HG02884 (cell line): ENCODE data around the gene COMMD8.
A peak's percentile ranks its signal among the peaks of the same experiment; 100 is the strongest.
"Not testable (repeated sequence)": the region's sequence is repeated elsewhere in the genome, so short reads cannot be mapped to it uniquely, and the experiment has no call there.

Experiments used
- ATAC-seq: cut with Tn5 transposase; IDR thresholded peaks from one replicate; pipeline ENCODE4 v1.9.1; 2021; ENCODE audit warnings: mild to moderate bottlenecking, moderate library complexity; ENCODE audit not compliant: unreplicated experiment

COMMD8 gene

DNA sequence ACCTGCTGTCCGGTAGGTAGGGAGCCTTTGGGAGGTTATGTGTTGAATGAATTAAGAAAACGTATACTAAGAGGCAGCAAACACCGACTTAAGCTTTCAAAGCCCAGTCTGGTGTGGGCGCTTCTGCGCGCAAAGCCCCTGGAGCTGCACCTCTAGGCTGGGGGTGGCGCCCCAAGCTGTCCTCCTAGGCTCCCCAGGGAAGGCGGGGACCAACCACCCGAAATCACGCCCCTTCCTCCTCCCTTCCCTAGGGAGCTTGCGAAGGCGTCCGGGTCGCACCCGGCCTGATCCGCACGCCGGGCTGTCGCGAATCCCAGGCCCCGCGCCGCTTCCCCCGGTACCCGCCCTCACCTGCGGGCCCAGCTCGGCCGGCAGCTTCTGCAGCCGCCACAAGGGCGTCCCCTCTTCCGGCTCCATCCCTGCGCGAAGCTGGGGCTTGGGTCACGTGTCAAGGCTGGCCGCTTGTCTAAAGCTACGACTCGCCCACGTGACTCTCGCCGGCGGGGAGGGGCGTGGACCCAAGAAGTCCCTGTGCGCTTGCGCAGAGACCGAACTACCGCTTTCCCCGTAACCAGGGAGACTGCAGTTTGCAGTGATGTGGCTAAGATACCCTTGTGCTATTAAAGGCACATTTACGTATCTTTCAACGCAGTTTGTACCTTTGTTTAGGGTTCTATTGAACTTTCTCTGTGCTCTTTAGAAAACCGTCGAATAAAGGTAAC is at the start of gene COMMD8:
Gene COMMD8 (minus strand): TSS at position 468 of the 722 bp plus-strand sequence. CDS start 51 bp downstream, at position 417.
- ATAC-seq = peak; percentile 86

DNA sequence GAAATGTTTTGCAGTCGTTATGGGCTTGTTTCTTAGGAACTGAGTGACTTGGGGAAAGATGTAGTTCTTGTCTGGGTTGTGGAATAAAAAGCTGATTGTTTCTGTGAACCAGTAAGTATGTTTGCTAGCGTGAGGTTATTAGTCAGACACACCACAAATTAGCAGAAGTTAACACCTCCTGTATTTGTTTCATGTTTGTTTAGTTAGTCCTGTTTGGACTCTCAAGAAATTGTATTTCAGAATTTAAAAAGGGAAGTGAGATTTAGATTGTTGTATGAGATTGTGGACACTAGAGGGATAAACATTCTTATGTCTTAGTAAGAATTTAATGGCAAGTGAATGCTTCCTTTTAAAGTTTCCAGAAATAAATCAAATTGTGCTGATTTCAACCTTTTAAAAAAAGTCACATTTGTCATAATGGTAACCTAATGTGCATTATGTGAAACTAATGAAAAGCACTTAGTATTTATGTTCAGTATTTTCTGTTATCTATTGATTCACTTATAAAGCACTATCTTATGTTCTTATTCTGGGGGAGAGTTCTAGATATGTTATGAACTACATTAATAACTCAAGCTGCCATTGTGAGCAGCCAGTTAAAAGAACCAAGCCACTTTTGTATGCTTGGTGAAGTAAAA is 47.1 kb upstream of the COMMD8 start:
- ATAC-seq = peak; percentile 98

DNA sequence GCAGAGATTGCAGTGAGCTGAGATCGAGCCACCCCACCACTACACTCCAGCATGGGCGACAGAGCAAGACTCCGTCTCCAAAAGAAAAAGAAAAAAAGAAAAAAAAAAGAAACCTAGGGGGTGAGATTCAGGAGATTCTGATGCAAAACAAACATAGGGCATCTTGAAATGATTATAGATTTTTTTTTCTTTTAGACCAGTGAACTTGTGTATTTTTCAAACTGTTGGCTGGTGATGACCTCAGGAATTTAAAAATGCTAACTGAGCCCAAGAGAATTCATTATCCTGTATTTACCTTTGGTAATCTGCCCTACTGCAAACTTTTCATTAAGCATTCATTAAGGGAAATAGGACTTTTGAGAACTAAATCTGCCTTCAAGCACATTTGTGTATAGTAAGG is 42.2 kb upstream of the COMMD8 start:
- ATAC-seq = no peak

DNA sequence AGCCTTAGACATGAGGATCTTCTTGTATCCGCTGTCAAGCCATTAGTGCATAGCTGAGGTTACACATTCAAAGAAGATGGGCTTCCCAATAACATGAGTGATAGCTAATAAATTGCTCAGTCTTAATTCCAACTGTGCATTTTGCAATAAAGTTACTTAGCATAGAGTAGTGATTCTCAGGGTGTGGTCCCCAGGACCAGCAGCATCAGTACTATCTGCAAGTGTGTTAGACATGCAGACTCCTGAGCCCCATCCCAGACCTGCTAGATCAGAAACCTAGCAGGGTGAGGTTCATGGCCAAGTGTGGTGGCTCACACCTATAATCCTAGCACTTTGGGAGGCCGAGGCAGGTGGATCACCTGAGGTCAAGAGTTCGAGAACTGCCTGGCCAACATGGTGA is 41.6 kb upstream of the COMMD8 start:
- no peak for ATAC-seq

DNA sequence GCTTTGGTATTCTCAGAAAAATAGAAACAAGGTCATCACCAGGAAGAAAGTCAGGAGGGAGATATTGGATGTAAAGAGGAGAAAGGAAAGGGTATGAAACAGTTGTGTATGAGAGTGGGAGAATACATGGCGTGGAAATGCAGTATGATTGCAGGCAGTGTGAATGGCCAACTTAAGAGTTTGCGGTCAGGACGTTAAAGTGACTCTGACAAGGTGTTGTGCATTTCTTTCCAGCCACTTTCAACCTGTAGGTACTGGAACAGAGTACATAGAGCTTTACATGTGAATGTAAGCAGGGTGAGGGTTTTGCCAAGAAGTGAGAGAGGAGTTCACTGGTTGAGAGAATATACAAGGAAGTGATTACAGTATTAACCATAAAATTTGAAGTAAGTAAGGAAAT is 37.3 kb upstream of the COMMD8 start:
- ATAC-seq = no peak

DNA sequence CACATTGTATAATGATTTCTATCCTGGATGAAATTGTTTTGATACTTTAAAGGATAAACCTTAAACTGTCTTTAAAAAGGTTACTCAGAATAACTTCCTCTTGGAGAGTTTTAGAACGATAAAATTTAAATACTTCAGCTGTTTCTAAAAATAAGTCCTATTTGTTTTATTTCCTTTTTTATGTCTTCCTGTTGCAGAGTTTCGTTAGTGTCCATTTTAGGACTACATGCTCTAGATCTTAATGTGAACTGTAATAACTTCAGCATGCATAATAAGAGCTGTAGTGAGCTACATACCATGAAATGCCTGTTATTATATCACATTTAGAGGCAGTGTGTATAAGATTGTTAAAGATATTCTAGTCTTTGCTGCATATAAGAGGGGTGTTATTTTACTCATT is 36.2 kb upstream of the COMMD8 start:
- peak; percentile 47 for ATAC-seq

DNA sequence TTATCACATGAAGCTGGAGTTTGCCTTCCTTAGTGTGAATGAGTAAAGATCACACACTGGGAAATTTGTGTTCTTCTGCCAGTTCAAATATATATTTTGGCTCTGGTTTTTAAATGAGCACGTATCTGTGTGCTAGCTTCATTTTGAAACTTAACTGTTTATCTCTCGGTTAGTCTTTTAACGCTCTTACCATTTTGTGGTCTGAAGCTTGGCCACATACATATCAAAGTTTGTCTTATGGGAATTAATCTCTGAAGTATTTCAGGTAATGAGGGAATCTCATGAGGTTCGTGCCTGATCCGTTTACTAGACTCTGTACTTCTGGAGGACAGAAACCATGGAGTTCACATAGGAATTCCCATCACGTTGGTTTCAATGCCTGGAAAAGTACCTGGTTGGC is 35.4 kb upstream of the COMMD8 start:
- peak; percentile 58 for ATAC-seq

DNA sequence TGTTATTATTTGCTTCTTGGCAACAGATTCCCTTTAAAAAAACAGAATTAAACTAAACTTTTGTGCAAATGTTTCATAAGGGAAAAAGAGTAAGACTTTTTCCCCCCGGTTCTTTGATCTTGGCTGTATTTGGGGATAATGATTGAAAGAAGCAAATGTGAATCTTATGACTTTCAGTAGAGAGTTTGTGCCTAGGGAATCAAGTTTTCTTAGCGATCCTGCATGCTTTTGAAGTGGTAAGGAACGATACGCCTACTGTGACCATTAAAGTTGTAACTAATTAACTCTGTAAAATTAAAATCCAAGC is 30.6 kb upstream of the COMMD8 start:
- ATAC-seq = no peak

DNA sequence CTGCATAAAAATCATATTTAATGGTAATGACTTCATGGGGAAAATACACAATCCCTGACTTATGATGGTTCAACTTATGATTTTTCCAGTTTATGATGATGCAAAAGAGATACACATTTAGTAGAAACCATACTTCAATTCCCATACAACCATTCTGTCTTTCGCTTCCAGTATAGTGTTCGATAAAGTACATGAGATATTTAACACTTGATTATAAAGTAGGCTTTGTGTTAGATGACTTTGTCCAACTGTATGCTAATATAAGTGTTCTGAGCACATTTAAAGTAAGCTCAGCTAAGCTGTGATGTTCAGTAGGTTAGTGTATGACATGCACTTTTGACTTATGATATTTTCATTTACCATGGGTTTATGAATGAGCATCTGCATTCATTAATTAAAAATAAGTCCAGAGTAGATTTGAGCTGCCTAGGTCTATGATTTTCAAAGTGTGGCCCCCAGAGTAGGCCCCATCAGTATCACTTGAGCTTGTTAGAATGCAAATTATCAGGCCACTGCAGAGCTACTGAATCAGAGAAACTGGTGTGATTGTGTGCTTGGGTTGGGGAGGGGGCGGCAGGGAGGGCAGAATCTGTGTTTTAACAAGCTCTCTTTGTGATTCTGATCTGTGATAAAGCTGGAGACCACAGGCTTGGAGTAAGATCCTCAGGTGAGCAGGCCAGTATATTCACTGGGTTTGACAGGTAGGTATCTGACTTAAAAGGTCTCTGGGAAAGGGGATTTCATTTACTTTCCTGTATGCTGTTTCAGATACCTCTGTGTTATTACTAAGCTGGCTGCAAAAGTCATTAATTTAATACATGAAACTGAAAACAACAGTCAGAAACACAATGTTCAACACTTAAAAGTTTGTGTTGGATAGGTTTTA is 30.0 kb upstream of the COMMD8 start:
- peak; percentile 68 for ATAC-seq

DNA sequence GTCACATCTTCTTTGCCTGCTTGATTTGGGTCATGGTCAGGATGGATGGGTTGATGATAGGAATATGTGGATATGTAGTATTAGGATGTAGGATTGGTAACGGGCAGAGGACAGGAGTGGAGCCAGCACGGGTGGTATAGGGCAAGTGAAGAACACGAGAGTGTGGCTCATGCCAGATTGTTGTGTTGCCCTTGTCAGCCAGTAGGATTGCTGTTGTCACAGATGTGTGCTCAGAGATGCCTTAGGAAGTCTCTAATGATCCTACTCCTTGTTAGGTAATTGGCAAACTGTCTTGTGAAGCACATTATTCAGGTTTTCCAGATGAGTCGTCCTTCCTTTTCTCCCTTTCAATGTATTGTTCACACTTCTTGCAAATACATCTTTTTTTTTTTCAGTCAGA is 27.0 kb upstream of the COMMD8 start:
- peak; percentile 71 for ATAC-seq

DNA sequence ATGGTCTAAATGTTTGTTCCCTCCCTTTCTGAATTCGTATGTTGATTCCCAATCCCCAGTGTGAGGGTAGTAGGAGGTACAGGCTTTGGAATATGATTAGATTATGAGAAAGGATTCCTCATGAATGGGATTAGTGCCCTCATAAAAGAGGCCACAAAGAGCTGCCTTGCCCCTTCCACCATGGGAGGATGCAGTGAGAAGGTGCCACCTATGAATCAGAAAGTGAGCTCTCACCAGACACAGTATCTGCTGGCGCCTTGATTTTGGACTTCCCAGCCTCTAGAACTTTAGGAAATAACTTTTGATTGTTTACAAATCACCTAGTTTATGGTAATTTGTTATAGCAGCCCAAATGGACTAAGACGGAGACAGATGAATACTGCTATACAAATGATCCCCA is 25.2 kb upstream of the COMMD8 start:
- ATAC-seq = no peak

DNA sequence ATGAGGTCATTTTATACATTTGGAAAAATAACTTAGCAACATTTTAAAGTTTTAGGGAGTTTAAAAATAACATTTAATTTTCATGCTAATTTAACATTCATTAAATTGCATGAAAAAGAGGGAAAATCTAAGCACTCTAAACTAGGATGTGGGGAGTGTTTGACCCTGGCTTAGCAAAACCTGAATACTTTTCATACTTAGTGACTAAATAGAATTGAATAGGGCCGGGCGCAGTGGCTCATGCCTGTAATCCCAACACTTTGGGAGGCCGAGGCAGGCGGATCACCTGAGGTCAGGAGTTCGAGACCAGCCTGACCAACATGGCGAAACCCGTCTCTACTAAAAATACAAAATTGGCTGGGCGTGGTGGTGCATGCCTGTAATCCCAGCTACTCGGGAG is 23.2 kb upstream of the COMMD8 start:
- ATAC-seq = not testable (repeated sequence)

DNA sequence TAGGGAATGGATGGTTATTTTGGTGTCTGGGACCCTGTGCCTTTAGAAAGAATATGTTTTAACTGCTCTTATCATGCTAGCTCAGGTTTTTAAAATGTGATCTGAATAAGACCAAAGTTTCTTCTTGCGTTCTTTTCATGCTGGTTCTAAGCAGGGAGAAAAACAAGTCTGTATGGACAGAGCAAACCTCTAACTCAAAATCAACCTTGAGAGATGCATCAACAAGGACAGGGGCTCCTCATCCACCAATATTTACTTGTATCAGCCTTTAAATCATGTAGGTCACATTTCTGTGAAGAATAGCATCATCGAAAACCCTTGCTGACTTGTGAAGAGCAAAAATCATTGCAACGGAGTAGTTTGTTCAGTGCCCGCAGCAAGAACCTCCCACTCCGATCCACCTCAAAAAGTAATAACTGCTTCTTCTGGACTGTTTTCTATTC is 22.8 kb upstream of the COMMD8 start:
- no peak for ATAC-seq

DNA sequence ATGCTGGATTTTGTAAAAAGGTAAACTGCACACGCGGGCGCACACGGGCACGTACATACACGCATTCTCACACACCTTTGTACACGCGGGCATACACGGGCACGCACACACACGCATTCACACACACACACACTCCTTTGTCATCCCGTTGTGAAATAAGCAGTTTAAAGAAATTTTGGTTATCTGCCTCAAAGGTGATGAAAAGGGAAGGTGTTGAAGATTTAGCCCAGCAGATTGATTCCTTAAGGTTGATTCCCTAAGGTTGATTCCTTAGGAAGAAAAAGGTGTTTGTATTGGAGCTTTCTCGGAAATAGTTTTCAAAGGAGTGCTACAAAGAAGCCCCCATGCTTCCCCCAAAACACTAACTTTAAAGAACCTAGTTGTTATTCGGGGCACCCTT is 22.3 kb upstream of the COMMD8 start:
- ATAC-seq = no peak

DNA sequence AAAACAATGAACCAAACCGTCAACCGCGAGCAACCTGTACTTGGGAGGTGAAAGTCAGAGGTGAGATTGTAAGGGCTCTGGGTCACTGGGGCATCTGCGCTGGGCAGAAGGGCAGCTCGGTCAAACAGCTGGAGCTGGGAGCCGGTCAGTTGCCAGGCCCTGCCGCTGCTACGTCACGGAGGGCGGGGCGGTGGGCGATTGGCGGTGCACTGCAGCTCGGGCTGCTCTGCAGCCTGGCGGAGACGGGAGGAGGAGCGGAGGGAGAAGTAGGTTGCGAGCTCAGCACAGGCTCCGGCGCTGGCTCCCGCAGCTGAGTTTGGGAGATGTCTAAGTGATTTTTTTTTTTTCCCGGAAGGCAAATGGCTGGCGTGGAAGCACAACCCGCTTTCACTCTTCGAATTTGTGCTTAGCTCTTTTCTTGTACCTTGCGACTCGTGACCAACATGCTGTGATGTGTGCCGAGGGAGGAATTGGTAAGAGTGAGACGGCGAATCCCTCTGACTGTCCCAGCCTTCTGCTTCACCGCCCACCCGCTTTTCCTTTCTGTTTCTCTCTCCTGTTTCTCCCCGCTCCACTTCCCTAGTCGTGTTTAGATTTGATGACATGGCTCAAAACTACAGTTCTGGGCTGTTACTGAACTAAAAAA is 21.7 kb upstream of the COMMD8 start, which contains the start of gene ATP10D:
Gene ATP10D (plus strand): TSS at position 229 of the 646 bp plus-strand sequence. CDS start 27,266 bp downstream, outside the sequence.
- peak; percentile 95 for ATAC-seq

DNA sequence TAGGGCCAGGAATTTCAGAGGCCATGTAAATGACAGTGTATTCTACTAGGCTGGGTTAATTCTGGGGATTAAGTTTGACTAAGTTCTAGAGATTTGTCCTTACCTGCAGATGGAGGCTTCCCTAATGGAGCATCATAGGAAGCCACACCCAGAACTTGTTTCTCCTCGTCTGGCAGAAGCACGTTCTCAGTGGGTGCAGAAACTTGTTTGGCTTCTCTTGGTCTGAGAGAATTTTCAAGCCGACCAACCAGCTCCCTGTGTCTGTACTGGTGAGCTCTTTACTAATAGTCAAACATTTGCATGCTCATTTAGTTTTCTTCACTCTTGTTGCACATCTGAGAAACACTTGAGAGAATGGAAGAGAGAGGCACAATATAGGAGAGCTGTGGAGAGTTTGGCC is 20.7 kb upstream of the COMMD8 start:
- ATAC-seq = no peak

DNA sequence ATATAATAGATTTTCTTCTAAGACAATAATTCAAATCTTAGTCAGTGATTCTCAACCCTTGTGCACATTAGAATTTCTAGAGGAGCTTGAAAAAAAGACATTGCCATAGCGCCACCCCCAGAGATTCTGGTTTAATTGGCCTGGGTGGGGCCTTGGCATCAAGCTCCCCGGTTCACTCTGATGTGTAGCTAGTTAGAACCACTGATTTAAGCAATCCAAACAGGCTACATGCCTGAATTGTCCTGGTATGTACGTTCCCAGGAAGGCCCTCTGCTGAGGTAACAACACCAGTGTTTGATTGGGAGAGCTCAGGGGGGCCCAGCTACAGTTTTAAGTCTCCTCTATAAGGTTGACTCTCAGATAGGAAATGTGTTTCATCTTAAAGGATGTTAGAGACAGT is 20.2 kb upstream of the COMMD8 start:
- ATAC-seq = no peak

DNA sequence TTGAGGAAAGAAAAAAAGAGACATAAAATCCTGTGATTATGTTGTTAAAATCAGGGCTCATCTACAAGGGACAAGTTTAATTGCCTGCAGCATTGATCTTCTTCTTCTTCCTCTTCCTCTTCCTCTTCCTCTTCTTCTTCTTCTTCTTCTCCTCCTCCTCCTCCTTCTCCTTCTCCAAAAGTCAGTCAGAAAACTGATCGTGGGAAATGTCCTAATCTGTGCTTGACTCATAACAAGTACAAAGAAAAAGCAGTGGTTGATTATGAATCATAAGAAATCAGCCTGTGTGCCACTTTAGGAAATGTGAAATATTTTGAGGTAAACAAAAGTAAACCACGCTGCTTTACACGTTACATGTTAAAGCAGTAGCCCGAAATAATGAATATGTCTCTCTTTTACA is 18.8 kb upstream of the COMMD8 start:
- no peak for ATAC-seq

DNA sequence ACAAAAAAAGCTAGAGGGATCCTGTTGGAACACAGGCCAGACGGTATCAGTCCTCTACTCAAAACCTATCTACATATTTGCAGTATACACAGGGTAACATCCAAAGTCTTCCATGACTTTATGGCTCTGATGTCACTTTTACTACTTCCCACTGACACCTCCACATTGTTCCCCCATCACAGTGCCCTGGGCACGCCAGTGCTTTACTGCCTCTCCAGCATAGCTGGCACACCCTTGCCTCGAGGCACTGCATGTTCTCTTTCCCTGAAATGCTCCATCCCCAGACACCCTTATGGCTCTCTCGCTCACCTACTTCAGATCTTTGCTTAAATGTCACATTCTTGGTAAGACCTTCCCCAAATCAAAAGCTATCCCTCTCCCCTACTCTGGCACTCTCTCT is 15.3 kb upstream of the COMMD8 start:
- ATAC-seq = no peak

DNA sequence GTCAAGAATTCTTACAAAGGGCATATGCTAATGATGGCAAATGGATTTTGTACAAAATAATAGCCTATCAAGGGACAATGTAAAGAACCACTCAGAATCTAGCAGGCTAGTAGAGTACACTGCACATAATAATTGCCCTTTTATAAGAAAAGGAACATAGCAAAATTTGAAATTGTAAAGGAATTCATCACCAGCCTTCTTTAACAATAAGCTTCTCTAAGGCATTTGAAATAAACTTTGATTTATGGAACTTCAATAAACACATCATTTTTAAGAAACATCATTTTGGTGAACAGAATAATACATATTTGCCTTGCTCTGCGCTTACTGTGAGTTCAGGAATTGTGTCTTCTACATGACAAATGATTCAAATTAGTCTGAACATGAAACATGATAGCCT is 11.9 kb upstream of the COMMD8 start:
- no peak for ATAC-seq

DNA sequence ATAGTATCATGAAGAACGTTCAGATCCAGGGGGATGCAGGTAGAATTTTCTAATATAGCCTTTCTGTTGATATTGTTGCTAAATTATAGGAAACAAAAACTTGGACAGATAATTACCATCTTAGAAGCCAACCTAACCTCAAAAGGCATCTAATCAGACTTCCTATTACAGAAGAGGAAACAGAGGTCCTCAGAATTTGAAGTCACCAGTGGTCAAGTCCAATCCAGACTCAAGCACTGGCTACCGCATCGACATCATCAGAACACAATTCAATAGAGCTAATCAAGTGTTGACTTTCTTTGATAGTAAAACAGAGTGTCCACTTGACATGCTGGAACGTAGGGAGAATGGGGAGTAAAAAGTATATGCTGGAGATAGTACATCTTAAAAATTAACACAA is 11.3 kb upstream of the COMMD8 start:
- ATAC-seq = no peak
